Fibroblast of pulmonary artery (primary cell): Measurements from ENCODE around the gene PDCD1LG2.
A peak's percentile ranks its signal among the peaks of the same experiment; 100 is the strongest.

ENCODE experiments used
- DNase-seq: peaks from one replicate; pipeline ENCODE4 v3.0.0-alpha.2; 2010; ENCODE audit warnings: low read depth
- H3K4me3 ChIP-seq: replicated peaks from 2 replicates; pipeline ENCODE4 v1.5.1; 2011; ENCODE audit warnings: low read depth, mild to moderate bottlenecking, control low read depth, low read length, moderate library complexity
- CTCF ChIP-seq: IDR thresholded peaks from 2 replicates; pipeline ENCODE4 v1.5.1; 2011; ENCODE audit warnings: mild to moderate bottlenecking, control low read depth, low read length, inconsistent platforms; ENCODE audit errors: missing control alignments

PDCD1LG2 gene

GRCh38 chr9:5485378-5486085, 24.8 kb upstream of the PDCD1LG2 start:
- DNase-seq: no peak
- no peak for TF ChIP-seq CTCF

GRCh38 chr9:5486988-5487387, 23.3 kb upstream of the PDCD1LG2 start:
- no peak for DNase-seq
- no peak for TF ChIP-seq CTCF
- no peak overlapping the region for H3K4me3 ChIP-seq

More at GRCh38 chr9:5485378-5486085, 24.8 kb upstream of the PDCD1LG2 start:
- no peak overlapping the region for H3K4me3 ChIP-seq

GRCh38 chr9:5488221-5489008, 21.9 kb upstream of the PDCD1LG2 start:
- DNase-seq: peak; percentile 66
- no peak for TF ChIP-seq CTCF
- H3K4me3 ChIP-seq: no peak overlapping the region

- no peak for DNase-seq
- no peak for TF ChIP-seq CTCF
- H3K4me3 ChIP-seq: no peak overlapping the region
Measured at GRCh38 chr9:5489630-5490490, 20.5 kb upstream of the PDCD1LG2 start.

GRCh38 chr9:5492965-5493678, 17.2 kb upstream of the PDCD1LG2 start:
- no peak overlapping the region for H3K4me3 ChIP-seq
- DNase-seq: no peak
- no peak for TF ChIP-seq CTCF
